Measurements from ENCODE around the gene SPIC. TPM values are rescaled to one million over a fixed set of nuclear protein-coding genes. Genes with fewer than 3 reads are reported as not detected.

The SPIC gene
- total and polyA plus RNA-seq, 2 donors (not counting 1 experiment from before 2014, with no cell fraction given): not detected

DNA sequence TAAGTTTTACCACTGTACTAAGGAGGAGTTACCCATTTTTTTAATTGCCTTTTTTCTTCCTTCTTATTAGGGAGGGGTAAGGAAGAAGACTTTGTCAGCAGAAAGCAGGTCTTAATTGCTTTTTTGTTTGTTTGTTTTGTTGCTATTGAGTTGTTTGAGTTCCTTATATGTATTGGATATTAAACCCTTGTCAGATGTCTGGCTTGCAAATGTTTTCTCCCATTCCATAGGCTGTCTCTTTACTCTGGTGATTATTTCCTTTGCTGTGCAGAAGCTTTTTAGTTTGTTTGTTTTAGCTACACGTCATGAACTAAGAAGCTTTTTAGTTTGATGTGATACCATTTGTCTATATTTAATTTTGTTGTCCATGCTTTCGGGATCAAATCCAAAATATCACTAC is 13.3 kb downstream of the SPIC start:
- H3K9me3 Mint-ChIP-seq (ENCODE audit: insufficient read depth): no peaks in the 10 kb centered on the region
- no peaks in the 10 kb centered on the region for H3K4me1 Mint-ChIP-seq
- no peaks in the 10 kb centered on the region for H3K27me3 ChIP-seq (replicated peaks in 1 of 4; ENCODE audit: control extremely low read depth in 1 of 4, control insufficient read depth in 3 of 4, insufficient read depth in 4 of 4, low read length in 3 of 4)
- ChIA-PET POLR2A (no interaction called here), CTCF (interaction anchor here (0.7 to 5.0 kb wide), 2 partner anchors 352 to 553 kb away, joined by 3 to 33 read pairs; no protein-coding TSS in a partner anchor)
- no peak overlapping the region for H2AFZ ChIP-seq (ENCODE audit: insufficient read depth, low read depth, low read length, poor library complexity, severe bottlenecking)
- DNase-seq (no peak), ATAC-seq (ENCODE audit: low read depth) (no peak)
- H3K9me3 ChIP-seq (ENCODE audit: control extremely low read depth in 1 of 3, control insufficient read depth in 2 of 3, insufficient read depth in 1 of 3, low read length in 2 of 3): no peaks in the 10 kb centered on the region
- no peaks in the 10 kb centered on the region for H3K79me2 ChIP-seq (ENCODE audit: control insufficient read depth, insufficient read depth, low read length)
- intact Hi-C loops (cut with micrococcal nuclease): no loop called here
- no peak overlapping the region for H3K4me2 ChIP-seq (replicated peaks; ENCODE audit: low read depth, low read length, poor library complexity, severe bottlenecking)
- no peak overlapping the region for H3K4me3 Mint-ChIP-seq
- no peak overlapping the region for H3K4me3 ChIP-seq (ENCODE audit: control extremely low read depth in 1 of 5, extremely low read depth in 1 of 5, insufficient read depth in 1 of 5, low read depth in 2 of 5, low read length in 4 of 5)
- H3K27me3 Mint-ChIP-seq: no peaks in the 10 kb centered on the region
- no peak overlapping the region for H3K27ac Mint-ChIP-seq
- H3K36me3 ChIP-seq (replicated peaks in 1 of 2; ENCODE audit: control extremely low read depth in 1 of 2, control insufficient read depth in 1 of 2, extremely low read depth in 1 of 2, insufficient read depth in 2 of 2, low read length in 1 of 2): no peaks in the 10 kb centered on the region
- no peaks in the 10 kb centered on the region for H4K20me1 ChIP-seq (ENCODE audit: control insufficient read depth, insufficient read depth, low read length, poor library complexity, severe bottlenecking)
- TF ChIP-seq EZH2 (IDR thresholded peaks at IDR 0.05; ENCODE audit: borderline replicate concordance, insufficient read depth, low read depth, low read length, poor library complexity, severe bottlenecking): no peak
- TF ChIP-seq, protein P1, sequence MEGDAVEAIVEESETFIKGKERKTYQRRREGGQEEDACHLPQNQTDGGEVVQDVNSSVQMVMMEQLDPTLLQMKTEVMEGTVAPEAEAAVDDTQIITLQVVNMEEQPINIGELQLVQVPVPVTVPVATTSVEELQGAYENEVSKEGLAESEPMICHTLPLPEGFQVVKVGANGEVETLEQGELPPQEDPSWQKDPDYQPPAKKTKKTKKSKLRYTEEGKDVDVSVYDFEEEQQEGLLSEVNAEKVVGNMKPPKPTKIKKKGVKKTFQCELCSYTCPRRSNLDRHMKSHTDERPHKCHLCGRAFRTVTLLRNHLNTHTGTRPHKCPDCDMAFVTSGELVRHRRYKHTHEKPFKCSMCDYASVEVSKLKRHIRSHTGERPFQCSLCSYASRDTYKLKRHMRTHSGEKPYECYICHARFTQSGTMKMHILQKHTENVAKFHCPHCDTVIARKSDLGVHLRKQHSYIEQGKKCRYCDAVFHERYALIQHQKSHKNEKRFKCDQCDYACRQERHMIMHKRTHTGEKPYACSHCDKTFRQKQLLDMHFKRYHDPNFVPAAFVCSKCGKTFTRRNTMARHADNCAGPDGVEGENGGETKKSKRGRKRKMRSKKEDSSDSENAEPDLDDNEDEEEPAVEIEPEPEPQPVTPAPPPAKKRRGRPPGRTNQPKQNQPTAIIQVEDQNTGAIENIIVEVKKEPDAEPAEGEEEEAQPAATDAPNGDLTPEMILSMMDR (IDR thresholded peaks at IDR 0.05): no peak
- H3K4me1 ChIP-seq (ENCODE audit: control insufficient read depth in 2 of 2, insufficient read depth in 2 of 2, low read length in 2 of 2): no peaks in the 10 kb centered on the region
- WGBS (ENCODE audit: insufficient coverage): no CpG with 5 or more reads among the region's 2 CpGs
- H3K27ac ChIP-seq (ENCODE audit: low read length in 2 of 2): no peak overlapping the region
- no peak overlapping the region for H3K9ac ChIP-seq (ENCODE audit: low read length)

DNA sequence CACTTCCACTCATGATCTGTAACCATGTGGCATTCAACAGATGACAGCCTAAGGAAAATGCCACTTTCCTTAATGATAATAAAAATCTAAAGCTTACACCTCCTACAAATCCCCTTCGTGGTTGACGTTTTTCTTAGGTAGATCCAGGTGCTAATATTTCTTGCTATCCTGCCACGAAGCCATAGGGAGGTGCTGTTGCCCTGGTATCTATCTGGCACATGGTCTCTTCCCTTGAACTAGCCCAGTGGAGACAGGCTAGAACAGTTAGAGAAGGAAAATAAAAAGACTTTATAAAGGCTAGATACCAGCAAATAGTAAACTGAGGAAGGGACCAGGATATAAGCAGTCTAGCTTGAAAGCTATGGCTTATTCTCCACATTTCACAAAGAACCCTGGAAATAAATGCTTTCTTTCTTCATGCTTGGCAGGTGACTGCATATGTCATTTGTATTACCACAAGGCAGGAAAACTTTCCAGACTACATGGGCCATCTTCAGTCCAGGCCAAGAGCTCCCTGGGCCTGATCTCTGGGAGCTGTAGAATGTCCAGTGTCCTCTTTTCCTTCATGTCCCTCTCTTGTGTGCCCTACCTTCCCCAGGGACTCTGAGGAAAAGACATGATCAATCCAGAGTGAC is 15.3 kb downstream of the SPIC start:
- Mint-ChIP-seq H3K27ac (no peak overlapping the region), H3K4me3 (no peak overlapping the region), H3K9me3 (ENCODE audit: insufficient read depth) (no peaks in the 10 kb centered on the region), H3K4me1 (no peaks in the 10 kb centered on the region), H3K27me3 (no peaks in the 10 kb centered on the region)
- CTCF ChIA-PET: interaction anchor here (1.0 to 5.0 kb wide), 8 partner anchors 11 to 373 kb away, joined by 3 to 33 read pairs (median 4); partner anchors contain the start of gene GNPTAB
- H3K27me3 ChIP-seq (replicated peaks in 1 of 4; ENCODE audit: control extremely low read depth in 1 of 4, control insufficient read depth in 3 of 4, insufficient read depth in 4 of 4, low read length in 3 of 4): no peaks in the 10 kb centered on the region
- H3K9me3 ChIP-seq (ENCODE audit: control extremely low read depth in 1 of 3, control insufficient read depth in 2 of 3, insufficient read depth in 1 of 3, low read length in 2 of 3): no peaks in the 10 kb centered on the region
- no peak overlapping the region for H3K9ac ChIP-seq (ENCODE audit: low read length)
- no peak overlapping the region for H3K27ac ChIP-seq (ENCODE audit: low read length in 2 of 2)
- ATAC-seq (ENCODE audit: low read depth) (peak; percentile 69), DNase-seq (peak; percentile 48)
- POLR2A ChIA-PET: no interaction called here
- H4K20me1 ChIP-seq (ENCODE audit: control insufficient read depth, insufficient read depth, low read length, poor library complexity, severe bottlenecking): no peaks in the 10 kb centered on the region
- H2AFZ ChIP-seq (ENCODE audit: insufficient read depth, low read depth, low read length, poor library complexity, severe bottlenecking): no peak overlapping the region
- no peak overlapping the region for H3K4me3 ChIP-seq (ENCODE audit: control extremely low read depth in 1 of 5, extremely low read depth in 1 of 5, insufficient read depth in 1 of 5, low read depth in 2 of 5, low read length in 4 of 5)
- intact Hi-C loops (cut with micrococcal nuclease): loop anchor here (1.0 to 2.0 kb wide), 3 partner anchors 270 to 349 kb away; partner anchors contain the start of gene GNPTAB
- TF ChIP-seq, protein P1 (IDR thresholded peaks at IDR 0.05): peak; percentile 61
- no peak for TF ChIP-seq EZH2 (IDR thresholded peaks at IDR 0.05; ENCODE audit: borderline replicate concordance, insufficient read depth, low read depth, low read length, poor library complexity, severe bottlenecking)
- no CpG with 5 or more reads among the region's 3 CpGs for WGBS (ENCODE audit: insufficient coverage)
- H3K79me2 ChIP-seq (ENCODE audit: control insufficient read depth, insufficient read depth, low read length): no peaks in the 10 kb centered on the region
- no peaks in the 10 kb centered on the region for H3K4me1 ChIP-seq (ENCODE audit: control insufficient read depth in 2 of 2, insufficient read depth in 2 of 2, low read length in 2 of 2)
- no peaks in the 10 kb centered on the region for H3K36me3 ChIP-seq (replicated peaks in 1 of 2; ENCODE audit: control extremely low read depth in 1 of 2, control insufficient read depth in 1 of 2, extremely low read depth in 1 of 2, insufficient read depth in 2 of 2, low read length in 1 of 2)
- H3K4me2 ChIP-seq (replicated peaks; ENCODE audit: low read depth, low read length, poor library complexity, severe bottlenecking): no peak overlapping the region

Data from B cell (primary cell).